GM12874 (cell line): Measurements from ENCODE around the gene CCDC92B.

Experiments used
- TF ChIP-seq, protein P1 (sequence below): IDR thresholded peaks from 2 replicates; pipeline ENCODE4 v1.5.1; 2011; ENCODE audit warnings: low read depth, mild to moderate bottlenecking, control low read depth, low read length, moderate library complexity; ENCODE audit not compliant: insufficient read depth

Gene CCDC92B

DNA sequence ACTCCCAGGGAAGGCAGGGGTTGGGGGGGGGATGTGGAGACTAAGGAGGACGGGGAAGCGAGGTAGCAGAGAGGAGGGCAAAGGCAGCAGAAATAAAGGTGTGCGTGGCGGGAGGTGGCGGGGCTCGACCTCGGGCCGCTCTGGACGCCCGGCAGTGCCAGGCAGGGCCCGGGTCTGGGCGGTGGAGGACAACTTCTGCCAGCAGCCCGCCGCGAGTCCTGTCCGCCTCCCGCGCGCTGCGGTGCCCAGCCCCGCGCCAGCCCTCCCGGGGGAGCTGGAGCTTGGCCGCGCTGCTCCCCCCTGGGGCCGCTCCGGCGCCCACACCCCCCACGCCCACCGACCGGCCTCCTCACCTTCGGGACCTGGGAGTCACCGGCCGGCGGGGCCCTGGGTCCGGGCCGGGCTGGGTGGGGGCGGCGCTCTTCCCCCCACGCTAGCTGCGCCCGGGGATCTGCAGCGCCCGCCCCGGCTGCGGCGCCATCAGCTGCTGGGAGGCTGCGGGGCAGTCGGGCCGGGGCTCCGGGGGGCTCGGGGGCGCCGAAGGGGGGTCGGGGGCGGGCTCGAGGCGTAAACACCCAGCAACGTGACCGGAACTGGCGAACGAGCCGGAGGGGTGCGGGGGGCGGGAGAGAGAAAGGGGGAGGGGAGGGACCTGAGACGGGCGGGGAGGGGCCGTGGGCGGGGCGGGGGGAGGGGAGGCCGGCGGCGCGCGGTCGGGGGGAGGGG lies at the start of gene CCDC92B:
Gene CCDC92B, minus strand, starts transcription at position 595 of the 726 bp plus-strand sequence. CDS start 14,507 bp downstream, outside the sequence.
- TF ChIP-seq, protein P1, sequence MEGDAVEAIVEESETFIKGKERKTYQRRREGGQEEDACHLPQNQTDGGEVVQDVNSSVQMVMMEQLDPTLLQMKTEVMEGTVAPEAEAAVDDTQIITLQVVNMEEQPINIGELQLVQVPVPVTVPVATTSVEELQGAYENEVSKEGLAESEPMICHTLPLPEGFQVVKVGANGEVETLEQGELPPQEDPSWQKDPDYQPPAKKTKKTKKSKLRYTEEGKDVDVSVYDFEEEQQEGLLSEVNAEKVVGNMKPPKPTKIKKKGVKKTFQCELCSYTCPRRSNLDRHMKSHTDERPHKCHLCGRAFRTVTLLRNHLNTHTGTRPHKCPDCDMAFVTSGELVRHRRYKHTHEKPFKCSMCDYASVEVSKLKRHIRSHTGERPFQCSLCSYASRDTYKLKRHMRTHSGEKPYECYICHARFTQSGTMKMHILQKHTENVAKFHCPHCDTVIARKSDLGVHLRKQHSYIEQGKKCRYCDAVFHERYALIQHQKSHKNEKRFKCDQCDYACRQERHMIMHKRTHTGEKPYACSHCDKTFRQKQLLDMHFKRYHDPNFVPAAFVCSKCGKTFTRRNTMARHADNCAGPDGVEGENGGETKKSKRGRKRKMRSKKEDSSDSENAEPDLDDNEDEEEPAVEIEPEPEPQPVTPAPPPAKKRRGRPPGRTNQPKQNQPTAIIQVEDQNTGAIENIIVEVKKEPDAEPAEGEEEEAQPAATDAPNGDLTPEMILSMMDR = no peak

DNA sequence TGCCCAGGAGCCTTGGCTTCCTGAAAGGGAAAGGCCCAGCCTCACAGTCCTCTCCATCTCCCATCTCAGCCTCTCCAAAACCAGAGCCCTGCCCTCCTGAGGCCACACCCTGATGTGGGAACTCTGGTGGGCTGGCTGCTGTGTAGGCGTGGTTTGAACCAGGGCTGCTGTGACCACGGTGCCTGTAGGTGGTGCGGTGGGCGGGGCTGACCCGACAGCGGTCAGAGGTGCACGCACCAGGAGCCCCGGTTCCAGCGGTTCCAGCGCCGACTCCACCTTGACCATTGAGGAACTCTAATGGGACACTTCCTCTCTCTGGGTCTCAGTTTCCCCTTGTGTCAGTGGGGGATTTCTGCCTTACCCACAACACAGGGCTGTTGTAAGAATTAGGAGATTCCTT lies 49.2 kb upstream of the CCDC92B start:
- TF ChIP-seq, protein P1 = no peak

DNA sequence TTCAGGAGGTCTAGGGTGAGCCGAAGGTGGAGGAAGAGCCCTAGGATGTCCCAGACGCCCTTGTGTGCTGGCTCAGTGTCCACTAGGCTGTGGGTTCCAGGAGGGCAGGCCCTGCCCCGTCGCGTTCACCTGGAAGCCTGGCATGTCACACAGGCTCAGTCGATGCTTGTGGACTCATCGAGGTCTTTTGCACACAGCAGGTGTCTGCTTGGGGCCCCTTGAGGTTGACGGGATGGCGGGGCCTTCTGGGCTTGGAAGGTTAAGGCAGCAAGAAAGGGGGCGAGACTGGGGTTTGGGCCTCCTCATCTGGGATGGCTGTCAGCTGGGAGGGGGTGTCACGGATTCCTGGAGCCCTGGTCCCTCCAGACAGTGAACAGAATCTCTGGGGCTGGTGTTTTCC lies 48.7 kb upstream of the CCDC92B start:
- TF ChIP-seq, protein P1 = no peak

DNA sequence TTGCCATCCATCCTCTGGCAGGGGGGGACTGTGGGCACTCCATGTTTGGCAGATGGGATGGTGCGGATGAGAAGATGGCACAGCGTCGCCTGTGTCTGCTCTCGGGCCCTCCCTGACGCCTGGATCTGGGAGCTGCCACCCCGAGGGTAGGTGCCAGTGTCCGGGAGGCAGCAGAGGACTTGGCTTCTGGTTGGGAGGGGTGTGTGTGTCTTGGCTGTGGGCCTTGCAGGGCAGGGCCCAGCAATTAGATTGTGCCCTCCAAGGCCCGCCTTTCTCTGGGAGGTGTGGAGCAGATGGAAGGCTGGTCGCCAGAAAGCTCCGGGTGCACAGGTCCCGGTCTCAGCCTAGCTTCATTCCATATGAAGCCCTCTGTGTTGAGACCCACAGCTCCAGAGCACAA lies 48.2 kb upstream of the CCDC92B start:
- TF ChIP-seq, protein P1 = no peak

DNA sequence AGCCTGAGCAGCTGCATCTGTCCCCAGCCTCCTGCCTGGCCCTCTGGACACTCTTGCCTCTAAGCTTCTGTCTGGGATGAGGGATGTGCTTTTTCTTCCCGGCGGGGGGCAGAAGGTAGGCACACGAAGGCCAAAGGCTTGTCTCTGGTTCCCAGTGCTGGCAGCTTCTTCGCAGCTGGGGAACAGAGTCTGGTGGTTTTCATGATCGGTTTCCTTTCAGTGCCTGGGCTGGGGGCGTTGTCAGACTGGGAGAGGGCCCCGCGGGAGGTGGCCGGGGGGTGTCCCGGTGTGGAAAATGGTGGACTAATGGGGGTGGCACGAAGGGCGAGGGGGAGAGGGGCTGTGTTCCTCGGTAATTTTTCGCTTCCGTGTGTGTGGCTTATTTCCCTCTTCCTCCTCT lies 47.8 kb upstream of the CCDC92B start:
- TF ChIP-seq, protein P1 = no peak

DNA sequence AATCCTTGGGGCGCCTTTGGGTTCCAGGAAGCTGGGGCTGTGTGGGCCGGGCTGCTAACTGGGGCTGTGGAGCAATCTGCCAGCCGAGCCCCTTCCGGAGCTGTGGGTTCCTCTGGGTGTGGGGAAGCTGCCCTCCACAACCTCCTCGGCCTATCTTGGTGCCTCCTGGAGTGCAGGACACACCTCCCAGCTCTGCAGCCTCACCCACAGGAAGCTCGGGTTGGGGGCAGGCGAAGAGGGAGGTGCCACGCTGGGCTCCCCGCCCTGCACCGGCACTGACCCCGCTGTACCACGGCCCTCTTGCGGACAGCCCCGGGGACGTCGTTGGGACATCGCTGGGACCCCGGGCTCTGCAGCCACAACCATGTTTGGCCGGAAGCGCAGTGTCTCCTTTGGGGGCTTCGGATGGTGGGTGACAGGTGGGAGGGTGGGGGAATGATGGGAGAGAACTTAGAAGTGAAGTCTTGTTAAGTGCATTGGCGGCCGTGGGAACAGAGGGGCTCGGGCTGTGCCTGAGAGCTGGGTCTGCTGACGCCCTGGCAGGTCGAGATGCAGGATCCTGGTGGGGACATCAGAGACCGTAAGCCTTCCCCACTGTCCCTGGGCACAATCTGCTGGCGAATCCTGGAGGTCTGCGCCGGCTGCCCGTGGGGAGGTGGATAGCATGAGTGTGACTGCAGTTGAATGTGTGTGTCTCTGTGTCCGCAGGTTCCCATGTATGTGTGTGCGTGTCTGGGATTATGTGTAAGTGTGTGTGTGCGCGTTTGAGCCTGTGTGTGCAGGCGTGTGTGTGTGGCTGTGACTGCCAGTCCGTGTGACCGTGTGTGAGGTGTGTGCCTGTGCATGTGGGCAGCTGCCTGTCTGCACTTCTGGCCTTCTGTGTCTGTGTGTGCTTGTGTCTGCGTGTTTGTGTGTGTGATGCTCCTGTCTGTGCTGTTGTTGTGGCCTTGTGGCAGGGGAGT lies 47.0 kb upstream of the CCDC92B start, which contains the start of gene RAP1GAP2:
Gene RAP1GAP2, plus strand, starts transcription at position 275 of the 962 bp plus-strand sequence. Its CDS starts 90 bp downstream, at position 365.
- TF ChIP-seq, protein P1 = peak; percentile 20; the same call in 1 of the 2 replicates

DNA sequence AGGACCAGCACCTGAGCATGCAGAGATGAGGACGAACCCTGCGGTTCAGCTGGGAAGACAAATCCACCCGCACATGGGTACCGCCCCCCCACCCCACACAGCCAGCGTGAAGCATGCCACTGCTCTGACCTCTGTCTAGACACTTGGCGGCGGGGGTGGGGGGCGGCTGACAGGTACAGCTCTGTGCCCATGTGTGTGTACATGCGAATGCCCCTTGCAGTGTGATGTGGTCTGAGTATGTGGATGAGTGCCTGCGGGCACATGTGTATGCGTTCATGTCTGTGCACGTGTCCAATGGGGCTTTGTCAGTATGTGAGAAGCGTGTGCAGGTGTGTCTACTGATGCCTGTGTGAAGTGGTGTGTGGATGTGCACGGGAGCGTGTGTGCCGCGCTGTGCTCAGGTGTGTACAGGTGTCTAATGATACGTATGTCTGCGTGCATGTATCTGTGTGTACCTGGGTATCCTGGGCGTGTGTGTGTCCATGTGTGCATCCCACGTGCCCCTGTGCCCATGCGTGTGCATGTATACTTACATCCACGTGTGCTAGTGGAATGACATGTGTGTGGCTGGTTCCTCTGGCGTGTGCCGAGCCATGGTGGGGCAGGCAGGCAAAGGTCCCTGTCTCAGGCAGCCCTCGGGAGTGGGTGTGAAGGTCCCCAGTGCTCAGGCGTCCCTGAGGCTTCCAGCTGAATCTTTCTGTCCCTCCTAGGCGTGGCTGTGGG lies 46.1 kb upstream of the CCDC92B start:
- TF ChIP-seq, protein P1 = no peak
